ENCODE data around the gene SCYL1. TPM values are rescaled to one million over a fixed set of nuclear protein-coding genes. Genes with fewer than 3 reads are reported as not detected.

Gene SCYL1
- total RNA-seq, 1 experiment from 2014 or later: 66.6 TPM

GRCh38 chr11:65579291-65579690 is 54.4 kb downstream of the SCYL1 start:
- DNase-seq (ENCODE audit: low read depth): no peak

GRCh38 chr11:65580031-65580692 is 55.3 kb downstream of the SCYL1 start:
- DNase-seq (ENCODE audit: low read depth): no peak

GRCh38 chr11:65580756-65581155 is 55.9 kb downstream of the SCYL1 start:
- DNase-seq (ENCODE audit: low read depth): no peak

GRCh38 chr11:65581928-65582327 is 57.0 kb downstream of the SCYL1 start:
- DNase-seq (ENCODE audit: low read depth): no peak

GRCh38 chr11:65583589-65583988 is 58.7 kb downstream of the SCYL1 start:
- no peak for DNase-seq (ENCODE audit: low read depth)

- DNase-seq (ENCODE audit: low read depth): no peak
These were observed 59.2 kb downstream of the SCYL1 start for GRCh38 chr11:65584106-65584505.

GRCh38 chr11:65584723-65585171 is 59.9 kb downstream of the SCYL1 start:
- DNase-seq (ENCODE audit: low read depth): no peak

GRCh38 chr11:65585396-65586246 is 60.7 kb downstream of the SCYL1 start:
- DNase-seq (ENCODE audit: low read depth): no peak

GRCh38 chr11:65586247-65586630 is 61.4 kb downstream of the SCYL1 start:
- no peak for DNase-seq (ENCODE audit: low read depth)

GRCh38 chr11:65586676-65587075 is 61.8 kb downstream of the SCYL1 start:
- no peak for DNase-seq (ENCODE audit: low read depth)

Small RNA genes within 50 kb of the gene (small RNA-seq; reads per million reads assigned to genes)
- gene AP001362.1: not detected
- not detected for gene RF01684

Other genes with a start within 250 kb of the SCYL1 start
- 35.3 and 42.7 TPM in 2 replicates for gene CDC42EP2, start 210.2 kb upstream of the SCYL1 start, total RNA-seq (2014; rRNA removed; shearing (Covaris generic))
- gene DPF2, start 191.2 kb upstream of the SCYL1 start, total RNA-seq (2014; rRNA removed; shearing (Covaris generic)): 43.7 and 50.8 TPM in 2 replicates
- 0.40 and 0.51 TPM in 2 replicates for gene TIGD3, start 170.3 kb upstream of the SCYL1 start, total RNA-seq (2014; rRNA removed; shearing (Covaris generic))
- gene SLC25A45, start 142.4 kb upstream of the SCYL1 start, total RNA-seq (2014; rRNA removed; shearing (Covaris generic)): 1.4 and 1.9 TPM in 2 replicates
- 26.4 and 32.1 TPM in 2 replicates for gene FRMD8, start 138.4 kb upstream of the SCYL1 start, total RNA-seq (2014; rRNA removed; shearing (Covaris generic))
- 7.9 and 12.9 TPM in 2 replicates for gene NEAT1, start 102.3 kb upstream of the SCYL1 start, total RNA-seq (2014; rRNA removed; shearing (Covaris generic))
- 433 and 571 TPM in 2 replicates for gene MALAT1, start 26.0 kb upstream of the SCYL1 start, total RNA-seq (2014; rRNA removed; shearing (Covaris generic))
- gene LTBP3, start 33.3 kb downstream of the SCYL1 start, total RNA-seq (2014; rRNA removed; shearing (Covaris generic)): 6.2 and 6.5 TPM in 2 replicates
- gene ZNRD2, start 45.4 kb downstream of the SCYL1 start, total RNA-seq (2014; rRNA removed; shearing (Covaris generic)): 137 and 145 TPM in 2 replicates
- gene FAM89B, start 47.5 kb downstream of the SCYL1 start, total RNA-seq (2014; rRNA removed; shearing (Covaris generic)): 34.6 and 45.1 TPM in 2 replicates
- gene EHBP1L1, start 51.0 kb downstream of the SCYL1 start, total RNA-seq (2014; rRNA removed; shearing (Covaris generic)): 65.5 and 74.4 TPM in 2 replicates
- gene KCNK7, start 70.7 kb downstream of the SCYL1 start, total RNA-seq (2014; rRNA removed; shearing (Covaris generic)): not detected in 2 replicates
- gene MAP3K11, start 89.1 kb downstream of the SCYL1 start, total RNA-seq (2014; rRNA removed; shearing (Covaris generic)): 43.7 and 60.3 TPM in 2 replicates
- gene PCNX3, start 90.7 kb downstream of the SCYL1 start, total RNA-seq (2014; rRNA removed; shearing (Covaris generic)): 41.8 and 53.5 TPM in 2 replicates
- gene SIPA1, start 113.0 kb downstream of the SCYL1 start, total RNA-seq (2014; rRNA removed; shearing (Covaris generic)): 19.2 and 21.7 TPM in 2 replicates
- 31.7 and 55.4 TPM in 2 replicates for gene RELA, start 137.8 kb downstream of the SCYL1 start, total RNA-seq (2014; rRNA removed; shearing (Covaris generic))
- gene KAT5, start 187.2 kb downstream of the SCYL1 start, total RNA-seq (2014; rRNA removed; shearing (Covaris generic)): 64.0 and 80.6 TPM in 2 replicates
- gene RNASEH2C, start 195.7 kb downstream of the SCYL1 start, total RNA-seq (2014; rRNA removed; shearing (Covaris generic)): 29.8 and 39.7 TPM in 2 replicates

All from HT1080 (cell line).